Cerebellar cortex (tissue), 1 donor: ENCODE measurements around the gene SRP14.
"Not testable (repeated sequence)": the region's sequence is repeated elsewhere in the genome, so short reads cannot be mapped to it uniquely, and the experiment has no call there.

Experiments used
- DNase-seq: peaks from one replicate; pipeline ENCODE4 v3.0.0-alpha.2; 2015; ENCODE audit warnings: low spot score

The SRP14 gene

DNA sequence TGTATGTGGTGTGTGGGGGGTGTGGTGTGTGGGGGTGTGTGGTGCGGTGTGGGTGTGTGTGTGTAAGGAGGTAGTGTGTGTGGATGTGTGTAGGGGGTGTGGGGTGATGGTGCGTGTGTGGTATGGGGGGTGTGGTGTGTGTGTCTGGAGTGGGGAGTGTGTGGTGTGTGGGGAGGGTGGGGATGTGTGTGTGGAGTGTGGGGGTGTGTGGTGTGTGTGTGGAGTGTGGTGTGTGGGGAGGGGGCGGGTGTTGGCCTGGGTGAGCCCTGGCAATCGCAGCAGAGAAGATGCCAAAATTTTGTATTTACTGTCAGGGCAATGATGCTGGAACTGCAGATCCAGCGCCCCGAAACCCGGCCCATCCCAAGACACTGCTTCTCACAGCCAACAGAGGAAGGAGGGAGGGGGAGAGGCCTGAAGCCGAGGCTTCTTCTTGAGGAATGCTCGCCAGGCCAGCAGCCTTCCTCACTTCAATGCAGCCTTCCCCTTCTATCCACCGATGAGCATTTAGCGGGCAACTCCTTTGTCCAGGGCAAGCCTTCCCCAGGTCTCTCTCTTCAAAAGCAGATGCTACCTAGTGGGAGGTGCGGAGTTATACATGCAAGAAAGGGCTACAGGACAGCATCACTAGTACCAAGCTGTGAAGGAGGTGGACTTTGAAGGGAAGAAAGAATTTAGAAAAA is 11.9 kb upstream of the SRP14 start:
- peak; percentile 52 for DNase-seq

GRCh38 chr15:40048926-40049475 is 10.0 kb upstream of the SRP14 start:
- no peak for DNase-seq

DNA sequence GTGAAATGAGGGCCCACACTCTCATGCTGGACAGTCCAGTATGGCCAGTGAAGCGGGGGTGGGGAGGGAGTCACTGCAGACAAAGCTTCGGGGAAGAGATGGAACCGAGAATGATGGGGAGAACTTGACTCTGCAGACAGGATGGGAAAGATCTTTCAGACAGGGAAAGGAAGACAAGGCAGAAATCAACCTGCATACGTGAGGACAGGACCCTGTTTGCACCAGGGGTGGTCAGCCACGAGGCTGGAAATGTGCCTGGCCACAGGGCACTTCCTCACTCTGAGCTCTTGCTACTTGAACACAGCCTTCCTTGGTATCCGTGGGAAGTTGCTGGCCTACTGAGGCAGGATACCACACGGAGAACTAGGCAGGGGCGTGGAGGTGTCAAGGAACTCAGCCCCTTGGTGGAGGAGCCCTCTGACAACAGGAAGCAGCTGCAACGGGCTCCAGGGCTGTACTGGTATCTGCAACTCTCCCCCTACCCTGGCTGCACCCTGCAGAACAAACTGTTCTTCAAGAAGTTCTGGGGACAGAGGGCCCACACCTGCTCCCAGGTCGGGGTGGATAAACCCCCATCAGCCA is 9.3 kb upstream of the SRP14 start:
- DNase-seq = no peak

GRCh38 chr15:40047415-40048210 is 8.6 kb upstream of the SRP14 start:
- no peak for DNase-seq

GRCh38 chr15:40046721-40047414 is 7.9 kb upstream of the SRP14 start:
- no peak for DNase-seq

DNA sequence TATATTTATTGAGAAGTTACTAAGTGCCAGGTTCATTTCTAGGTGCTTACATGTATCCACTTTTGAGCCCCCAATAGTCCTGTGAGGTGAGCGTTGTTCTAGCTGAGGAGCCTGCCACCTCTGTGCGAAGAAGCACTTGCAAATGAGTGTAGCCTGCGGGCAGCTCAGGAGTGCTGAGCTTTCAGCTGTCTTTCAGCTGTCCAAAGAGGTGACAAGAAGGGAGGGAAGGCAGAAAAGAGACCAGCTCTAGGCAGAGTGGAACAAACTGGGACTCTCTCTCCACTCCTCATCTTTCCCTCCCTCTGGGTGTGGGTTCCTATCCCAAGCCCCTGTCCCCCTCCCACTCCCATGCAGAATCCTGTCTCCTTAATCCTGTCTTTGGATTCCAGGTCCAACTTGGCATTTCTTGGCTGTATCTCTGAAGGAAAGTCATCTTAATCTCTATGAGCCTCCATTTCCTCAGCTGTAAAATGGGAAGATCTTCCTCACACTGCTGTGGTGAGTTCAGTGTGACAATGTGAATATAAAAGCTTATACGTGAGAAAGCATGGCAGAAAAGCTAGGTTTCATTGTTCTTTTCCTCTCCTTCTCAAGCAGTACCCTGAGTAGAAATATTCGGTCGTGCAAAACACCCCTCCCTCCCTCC is 6.7 kb upstream of the SRP14 start:
- DNase-seq = no peak

DNA sequence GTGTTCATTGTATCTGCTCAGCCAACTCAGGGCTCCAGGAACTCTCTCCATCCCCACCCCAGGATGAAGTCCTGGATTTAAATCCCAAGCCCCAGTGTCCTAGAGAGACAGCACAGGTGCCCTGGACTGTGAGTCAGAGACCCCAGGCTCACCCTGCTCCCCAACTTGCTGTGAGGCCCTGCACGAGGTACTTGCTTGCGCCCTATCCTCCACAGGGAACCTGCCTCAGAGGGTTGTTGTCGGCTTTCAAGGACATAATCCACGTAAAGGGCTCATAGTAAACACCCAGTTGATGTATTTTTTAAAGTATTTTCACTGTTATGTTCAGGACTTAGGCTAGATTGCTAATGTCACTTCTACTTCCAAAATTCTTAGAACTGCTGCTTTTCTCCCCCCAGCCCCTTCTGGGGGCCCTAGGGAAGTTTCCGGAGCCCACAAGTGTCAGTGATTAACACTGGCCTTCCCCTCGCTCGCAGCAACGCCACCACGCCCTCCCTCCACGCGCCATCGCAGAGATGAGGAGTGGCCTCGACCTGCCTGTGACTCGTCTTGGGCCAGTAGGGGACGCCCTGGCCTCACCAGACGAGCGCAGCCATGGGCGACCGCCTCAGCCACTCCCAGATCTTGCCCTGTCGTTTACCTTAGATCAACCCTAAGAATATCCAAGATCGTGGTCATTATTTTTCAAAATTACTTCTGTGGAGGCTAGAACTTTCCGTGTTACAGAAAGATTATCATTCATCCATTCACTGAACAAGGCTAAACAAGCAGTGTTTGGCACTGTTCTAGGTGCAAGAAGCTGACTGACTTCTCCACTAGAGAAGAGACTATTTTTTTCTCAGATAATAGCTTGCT is 6.0 kb upstream of the SRP14 start:
- peak; percentile 79 for DNase-seq

DNA sequence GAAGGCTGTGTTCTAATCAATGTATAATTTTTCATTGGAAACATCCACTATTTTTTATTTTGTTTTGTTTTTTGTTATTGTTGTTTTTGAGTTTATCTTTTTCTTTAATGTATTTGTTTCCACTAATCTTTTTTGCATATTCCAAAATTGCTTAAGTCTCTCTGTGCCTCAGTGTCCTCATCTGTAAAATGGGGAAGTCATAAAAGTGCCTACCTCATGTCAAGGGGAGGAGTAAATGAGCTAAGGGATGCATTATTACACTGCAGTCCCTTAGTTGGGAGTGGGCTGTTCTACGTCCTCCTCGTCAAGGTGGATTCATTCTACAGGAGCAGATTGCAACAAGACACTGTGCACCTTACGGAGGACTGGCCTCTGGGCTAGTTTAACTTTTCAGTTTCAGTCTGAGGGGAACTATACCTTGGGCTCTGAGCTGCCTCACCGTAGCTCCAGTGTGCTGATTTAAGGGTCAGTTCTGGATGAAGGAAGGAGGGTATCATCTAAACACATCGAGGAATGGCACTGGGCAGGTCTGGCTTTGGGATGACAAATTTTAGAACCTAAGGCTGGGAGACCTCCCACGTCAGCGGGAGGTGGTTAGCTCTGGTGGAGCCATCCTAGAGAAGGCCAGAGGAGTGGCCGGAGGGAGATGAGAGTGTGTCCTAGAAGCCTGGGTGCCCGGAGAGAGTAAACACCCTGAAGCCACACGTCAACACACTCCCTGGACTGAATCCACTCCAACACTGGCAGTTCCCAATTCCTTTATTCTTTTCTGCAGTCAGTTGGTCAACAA is 5.1 kb upstream of the SRP14 start:
- no peak for DNase-seq

DNA sequence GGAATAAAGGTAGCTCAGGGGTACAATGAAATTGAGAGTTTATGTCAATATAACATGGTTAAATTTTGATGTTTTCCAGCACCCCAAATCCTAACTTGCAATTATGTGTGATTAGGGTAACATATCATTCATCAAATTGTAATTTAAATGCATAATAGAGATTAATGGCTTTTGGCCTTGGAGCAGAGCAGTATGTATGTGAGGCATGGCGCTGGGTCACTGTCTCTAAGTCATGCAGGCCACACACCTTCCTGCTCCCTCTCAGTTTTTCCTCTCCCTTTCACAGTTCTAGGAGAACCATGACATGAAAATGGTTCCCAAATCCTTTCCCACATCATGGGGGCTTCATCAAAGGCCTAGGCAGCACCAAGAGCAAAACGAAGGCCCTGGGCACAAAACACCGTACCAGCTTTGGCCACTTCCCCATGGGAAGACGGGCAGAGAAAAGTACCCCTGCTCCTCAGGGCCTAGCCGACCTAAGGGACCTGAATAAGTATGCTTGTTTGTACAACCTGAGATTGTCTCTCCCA is 3.9 kb upstream of the SRP14 start:
- no peak for DNase-seq

DNA sequence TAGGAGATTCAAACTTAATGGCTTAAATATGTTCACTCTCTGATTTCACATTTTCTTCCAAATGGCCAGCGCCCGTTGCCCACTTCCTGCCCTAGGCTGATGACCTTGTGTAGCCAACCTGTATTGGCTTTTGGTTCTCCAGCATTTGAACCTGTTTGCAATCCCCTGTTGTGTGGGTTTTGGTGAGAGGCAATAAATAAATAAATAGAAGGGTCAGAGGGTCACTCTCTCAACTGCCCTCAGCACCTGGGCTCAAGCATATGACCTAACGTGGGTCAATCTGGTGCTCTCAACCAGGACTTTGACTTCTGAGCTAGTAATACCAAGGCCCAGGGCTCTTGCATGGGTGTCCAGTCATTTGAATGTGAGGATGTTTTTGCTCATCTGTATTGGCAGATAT is 1.8 kb upstream of the SRP14 start:
- DNase-seq = no peak

DNA sequence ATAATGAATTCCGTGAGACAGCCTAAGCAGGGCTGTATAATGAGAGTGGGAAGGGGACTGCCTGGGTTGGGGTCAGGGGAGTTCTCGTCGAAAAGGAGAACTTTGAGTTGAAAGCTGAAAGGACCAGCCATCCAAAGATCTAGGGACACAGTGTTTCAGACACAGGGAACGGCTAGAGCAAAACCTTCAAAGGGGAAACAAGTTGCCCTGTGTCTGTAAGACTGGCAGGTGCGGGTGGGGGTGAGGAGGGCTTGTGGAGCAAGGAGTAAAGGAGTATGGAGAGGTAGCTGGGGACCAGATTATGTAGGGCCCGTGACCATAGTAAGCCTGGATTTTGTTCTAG is 1.3 kb upstream of the SRP14 start:
- DNase-seq = no peak

- no peak for DNase-seq
Measured at GRCh38 chr15:40038275-40038637, 725 bp downstream of the SRP14 start.

DNA sequence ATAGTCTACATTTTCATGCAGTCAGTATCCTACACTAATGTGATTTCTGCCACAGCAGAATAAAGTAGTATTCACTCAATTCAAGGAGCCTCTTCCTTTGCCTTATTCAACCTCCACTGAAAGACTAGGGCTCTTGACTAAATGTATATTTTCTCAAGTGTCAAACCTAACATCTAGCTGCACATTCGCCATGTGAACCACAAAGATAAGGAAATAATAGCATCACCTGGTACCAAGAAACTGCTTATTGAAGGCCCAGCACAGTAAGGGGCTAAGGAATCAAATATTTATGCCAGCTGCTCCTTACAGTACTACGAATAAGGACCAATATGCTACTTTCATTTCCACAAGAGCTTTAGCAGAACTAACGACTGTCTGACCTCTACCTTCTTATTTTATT is 1.3 kb downstream of the SRP14 start:
- DNase-seq = no peak

GRCh38 chr15:40035182-40035581 is 3.8 kb downstream of the SRP14 start:
- not testable (repeated sequence) for DNase-seq

DNA sequence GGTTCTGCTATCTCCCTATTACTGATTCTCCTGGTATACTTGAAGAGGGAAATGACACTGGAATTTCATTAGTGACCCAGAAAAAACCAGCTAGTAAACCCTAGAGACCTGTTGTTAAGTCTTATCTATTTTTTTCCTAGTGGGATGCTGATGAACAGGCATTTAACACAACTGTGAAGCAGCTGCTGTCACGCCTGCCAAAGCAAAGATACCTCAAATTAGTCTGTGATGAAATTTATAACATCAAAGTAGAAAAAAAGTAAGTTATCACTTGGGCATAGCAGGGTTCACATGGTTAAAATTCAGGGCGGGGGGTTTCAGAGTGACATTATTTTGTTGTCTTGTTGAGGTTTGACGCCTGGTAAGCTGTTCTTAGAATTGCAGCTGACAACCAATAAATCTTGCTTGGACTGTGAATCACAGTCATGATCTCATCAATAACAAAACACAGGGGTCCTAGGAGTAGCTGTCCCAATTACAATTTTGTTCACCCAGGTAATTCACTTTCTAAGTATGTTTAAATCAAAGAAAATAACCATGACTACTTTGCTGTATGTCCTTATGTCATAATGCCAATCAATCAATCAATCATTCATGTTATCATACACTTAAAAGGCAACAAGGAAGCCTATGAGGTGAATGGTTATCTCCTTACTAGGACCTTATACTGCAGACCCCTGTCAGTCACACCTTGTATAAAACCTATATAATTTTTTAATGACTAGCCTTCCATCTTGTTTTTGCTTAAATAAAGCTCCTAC is 4.6 kb downstream of the SRP14 start:
- DNase-seq = no peak

DNA sequence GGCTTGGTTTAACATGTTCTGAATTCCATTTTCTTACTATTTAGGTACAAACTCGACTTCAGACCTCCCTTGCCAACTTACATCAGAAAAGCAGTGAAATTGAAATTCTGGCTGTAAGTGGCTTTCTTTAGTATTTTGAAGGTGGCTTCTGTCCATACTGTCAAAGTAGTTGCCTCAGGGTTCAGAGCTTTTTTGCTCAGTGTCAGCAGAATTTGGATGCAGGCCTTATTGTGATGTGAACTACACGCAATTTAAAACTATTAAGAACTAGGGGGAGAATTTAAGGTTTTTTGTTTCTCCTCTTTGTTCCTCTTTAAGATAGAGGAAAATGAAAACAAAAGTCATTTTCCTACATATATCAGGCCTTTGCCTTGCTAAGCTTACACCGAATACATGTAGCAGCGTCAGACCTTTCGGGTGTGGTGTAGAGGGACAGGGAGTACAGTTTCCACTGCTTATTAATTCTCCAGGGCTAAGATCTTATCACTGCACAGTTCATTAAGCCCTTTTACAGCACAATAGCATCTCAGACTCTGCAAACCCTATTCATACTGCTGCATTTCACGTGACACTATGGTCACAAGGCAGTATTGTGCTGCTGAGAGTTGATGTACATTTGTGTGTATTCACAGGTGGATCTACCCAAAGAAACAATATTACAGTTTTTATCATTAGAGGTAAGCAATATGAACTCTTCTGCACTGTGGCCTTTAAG is 6.7 kb downstream of the SRP14 start:
- no peak for DNase-seq

GRCh38 chr15:40031300-40031699 is 7.7 kb downstream of the SRP14 start:
- DNase-seq = no peak
